ENCODE measurements around the gene MRPL53. TPM values are rescaled to one million over a fixed set of nuclear protein-coding genes. Genes with fewer than 3 reads are reported as not detected.

MRPL53 gene
- total and polyA plus RNA-seq, 2 of the 13 experiments (the other 11 are each of a cell fraction or from before 2014, with no cell fraction given) = 34.3 to 51.9 TPM

DNA sequence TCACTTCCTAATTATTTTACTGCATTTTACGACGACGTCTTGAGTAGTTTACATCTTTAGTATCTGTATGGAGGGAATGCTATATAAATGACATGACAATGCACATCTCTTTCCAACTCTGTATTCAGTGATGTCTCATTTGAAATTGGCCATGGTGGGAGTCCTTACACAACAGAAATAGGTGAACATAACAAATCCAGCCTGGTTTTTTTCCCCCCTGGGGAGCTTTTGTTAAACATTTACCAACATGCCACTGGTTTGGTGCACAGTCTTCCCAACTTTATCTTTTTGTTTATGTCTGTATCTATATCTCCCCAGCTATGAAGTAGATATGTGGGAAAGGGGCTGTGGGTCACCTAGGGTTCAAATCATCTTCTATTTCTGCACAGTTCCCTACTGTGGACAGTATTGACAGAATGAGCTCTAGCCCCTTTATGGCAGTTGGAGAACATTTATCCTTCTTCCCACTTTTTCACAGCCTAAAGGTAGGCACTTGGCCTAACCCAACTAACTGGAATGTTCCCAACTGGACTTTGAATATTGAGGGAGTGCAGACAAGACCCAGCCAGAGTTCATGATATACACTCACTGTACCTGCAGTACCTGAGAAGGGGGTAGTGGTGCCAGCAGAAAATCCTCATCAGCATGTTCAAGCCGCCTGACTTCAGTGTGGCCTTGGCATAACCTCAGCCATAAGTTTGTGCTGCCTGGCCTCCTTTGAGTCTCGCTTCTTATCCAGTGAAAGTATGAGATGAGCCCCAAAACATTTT is 25.1 kb downstream of the MRPL53 start:
- POLR2A ChIA-PET = interaction anchor here (0.9 to 11.6 kb wide), 8 partner anchors 9 to 57 kb away, joined by 3 to 342 read pairs (median 4); partner anchors contain the start of genes INO80B, LBX2 and WBP1
- in situ Hi-C loops (cut with HindIII; ENCODE audit: extremely low pct_ligation_motif_present, low pct_unique_long_range_greater_than_20kb) = no loop called here
- Histone ChIP-seq H3K27ac (ENCODE audit: extremely low read length, insufficient read depth, low read length) (peak overlapping the region; percentile 65), H3K4me3 (replicated peaks in 1 of 3; ENCODE audit: insufficient read depth in 1 of 3, low read depth in 2 of 3, low read length in 3 of 3) (peak overlapping the region; percentile 18 to 31 (median 29); a peak in 4 of 6 replicates), H4K20me1 (ENCODE audit: insufficient read depth, low read length) (no peaks in the 10 kb centered on the region), H3K4me1 (ENCODE audit: insufficient read depth, low read length) (peaks cover 66% of the 10 kb centered on the region), H3K9me3 (ENCODE audit: low read length) (no peaks in the 10 kb centered on the region), H2AFZ (ENCODE audit: low read length) (no peak overlapping the region), H3K27me3 (ENCODE audit: control insufficient read depth in 1 of 2, insufficient read depth in 2 of 2, low read length in 2 of 2) (no peaks in the 10 kb centered on the region), H3K36me3 (replicated peaks in 1 of 2; ENCODE audit: control insufficient read depth in 1 of 2, insufficient read depth in 2 of 2, low read length in 2 of 2) (no peaks in the 10 kb centered on the region), H3K4me2 (ENCODE audit: low read depth, low read length) (peak overlapping the region; percentile 75), H3K9ac (ENCODE audit: insufficient read depth, low read depth, low read length) (peak overlapping the region; percentile 33), H3K79me2 (ENCODE audit: insufficient read depth, low read length) (peaks cover 4% of the 10 kb centered on the region)
- intact Hi-C loops (cut with micrococcal nuclease; ENCODE audit: unreplicated experiment) = no loop called here
- peak; percentile 78 for FAIRE-seq
- ATAC-seq = peak; percentile 75
- peak; percentile 82 for DNase-seq (ENCODE audit: low spot score)
- CTCF ChIA-PET (ENCODE audit: low intra/inter-chr PET ratio, low total read pairs) = no interaction called here
- 10% methylated on average over 5 of the region's 5 CpGs for WGBS (ENCODE audit: low lambda C conversion rate)
- no TSS peak for BruUV-seq (replicated peaks)
- no peak for TF ChIP-seq ZNF326 (CRISPR knock-in tag; IDR thresholded peaks at IDR 0.05; ENCODE audit: borderline replicate concordance)
- TF ChIP-seq CC2D1A (CRISPR knock-in tag; IDR thresholded peaks at IDR 0.05) = no peak
- peak; percentile 92 for TF ChIP-seq HNF4A (CRISPR knock-in tag; IDR thresholded peaks at IDR 0.05)
- TF ChIP-seq ZNF10 (CRISPR knock-in tag; IDR thresholded peaks at IDR 0.05; ENCODE audit: borderline replicate concordance, low read depth) = no peak
- no peak for TF ChIP-seq ZNF556 (CRISPR knock-in tag; IDR thresholded peaks at IDR 0.05; ENCODE audit: borderline replicate concordance)
- TF ChIP-seq ZNF343 (CRISPR knock-in tag; IDR thresholded peaks at IDR 0.05) = no peak
- TF ChIP-seq SMAD9 (CRISPR knock-in tag; IDR thresholded peaks at IDR 0.05) = no peak
- TF ChIP-seq CEBPG (CRISPR knock-in tag; IDR thresholded peaks at IDR 0.05) = peak; percentile 24; the same call in 1 of the 2 replicates
- TF ChIP-seq RBFOX2 (IDR thresholded peaks at IDR 0.05; ENCODE audit: low read depth, low read length) = no peak
- no peak for TF ChIP-seq ZNF747 (CRISPR knock-in tag; IDR thresholded peaks at IDR 0.05; ENCODE audit: borderline replicate concordance)
- no peak for TF ChIP-seq ZNF749 (CRISPR knock-in tag; IDR thresholded peaks at IDR 0.05; ENCODE audit: borderline replicate concordance)
- TF ChIP-seq NRL (CRISPR knock-in tag; IDR thresholded peaks at IDR 0.05; ENCODE audit: borderline replicate concordance) = no peak
- TF ChIP-seq ZNF17 (CRISPR knock-in tag; IDR thresholded peaks at IDR 0.05) = no peak
- TF ChIP-seq TOPORS (CRISPR knock-in tag; IDR thresholded peaks at IDR 0.05) = no peak
- TF ChIP-seq, protein P1, sequence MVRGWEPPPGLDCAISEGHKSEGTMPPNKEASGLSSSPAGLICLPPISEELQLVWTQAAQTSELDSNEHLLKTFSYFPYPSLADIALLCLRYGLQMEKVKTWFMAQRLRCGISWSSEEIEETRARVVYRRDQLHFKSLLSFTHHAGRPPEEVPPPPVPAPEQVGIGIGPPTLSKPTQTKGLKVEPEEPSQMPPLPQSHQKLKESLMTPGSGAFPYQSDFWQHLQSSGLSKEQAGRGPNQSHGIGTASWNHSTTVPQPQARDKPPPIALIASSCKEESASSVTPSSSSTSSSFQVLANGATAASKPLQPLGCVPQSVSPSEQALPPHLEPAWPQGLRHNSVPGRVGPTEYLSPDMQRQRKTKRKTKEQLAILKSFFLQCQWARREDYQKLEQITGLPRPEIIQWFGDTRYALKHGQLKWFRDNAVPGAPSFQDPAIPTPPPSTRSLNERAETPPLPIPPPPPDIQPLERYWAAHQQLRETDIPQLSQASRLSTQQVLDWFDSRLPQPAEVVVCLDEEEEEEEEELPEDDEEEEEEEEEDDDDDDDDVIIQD (CRISPR knock-in tag; IDR thresholded peaks at IDR 0.05; ENCODE audit: low read depth) = peak; percentile 11; the same call in 1 of the 2 replicates
- TF ChIP-seq NFIC (IDR thresholded peaks at IDR 0.05; ENCODE audit: low read length) = no peak; the same call in 1 of the 2 replicates
- TF ChIP-seq SP5 (CRISPR knock-in tag; IDR thresholded peaks at IDR 0.05; ENCODE audit: borderline replicate concordance, low read depth) = 0 out of 2 replicates have a peak, but pooled peaks have one; percentile 16
- TF ChIP-seq PRPF4 (IDR thresholded peaks at IDR 0.05; ENCODE audit: low read depth, low read length, poor library complexity, severe bottlenecking) = no peak
- TF ChIP-seq ZNF451 (CRISPR knock-in tag; IDR thresholded peaks at IDR 0.05) = no peak
- TF ChIP-seq MIER3 (CRISPR knock-in tag; IDR thresholded peaks at IDR 0.05; ENCODE audit: borderline replicate concordance) = no peak; the same call in 1 of the 2 replicates
- no peak for TF ChIP-seq ZNF7 (CRISPR knock-in tag; IDR thresholded peaks at IDR 0.05)
- no peak for TF ChIP-seq PCBP2 (optimal IDR thresholded peaks at IDR 0.05; ENCODE audit: low read depth, low read length, poor library complexity, severe bottlenecking)
- no peak for TF ChIP-seq ZNF674 (CRISPR knock-in tag; IDR thresholded peaks at IDR 0.05; ENCODE audit: low read depth)
- 0 out of 2 replicates have a peak, but pooled peaks have one; percentile 44 for TF ChIP-seq ZNF335 (CRISPR knock-in tag; IDR thresholded peaks at IDR 0.05)
- TF ChIP-seq, protein P2, sequence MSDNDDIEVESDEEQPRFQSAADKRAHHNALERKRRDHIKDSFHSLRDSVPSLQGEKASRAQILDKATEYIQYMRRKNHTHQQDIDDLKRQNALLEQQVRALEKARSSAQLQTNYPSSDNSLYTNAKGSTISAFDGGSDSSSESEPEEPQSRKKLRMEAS (IDR thresholded peaks at IDR 0.05) = no peak
- TF ChIP-seq ZNF136 (CRISPR knock-in tag; IDR thresholded peaks at IDR 0.05; ENCODE audit: low read depth) = no peak

Data from HepG2 (cell line).